NCI-H2227 treated with DMSO at 0.1 percent for 48 hours (cell line): ENCODE results near the gene NAP1L4.
"Not testable (repeated sequence)": the region's sequence is repeated elsewhere in the genome, so short reads cannot be mapped to it uniquely, and the experiment has no call there.

ENCODE experiments used
- DNase-seq: peaks from one replicate; lab custom pipeline; 2025; lab: John Stamatoyannopoulos, UW

NAP1L4 gene

DNA sequence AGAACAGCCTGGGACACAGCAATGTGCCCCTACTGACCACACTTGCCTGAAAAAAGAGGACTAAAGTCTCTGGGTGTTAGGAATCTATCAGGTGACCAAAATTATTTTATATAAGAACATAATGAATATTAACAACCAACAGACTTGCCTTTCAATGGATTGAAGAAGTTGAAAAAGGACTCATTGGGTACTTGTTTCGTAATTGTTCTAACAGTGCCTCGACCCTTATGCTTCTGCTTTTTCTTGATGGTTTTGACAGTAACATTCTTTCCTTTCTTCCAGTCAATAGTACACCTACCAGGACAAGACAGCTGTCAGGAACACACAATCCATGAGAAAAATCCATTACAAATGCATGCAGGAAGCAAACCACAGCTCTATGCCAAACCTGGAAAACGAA, 33.9 kb downstream of the NAP1L4 start:
- DNase-seq, result no peak

- no peak for DNase-seq
These were observed 36.1 kb downstream of the NAP1L4 start for GRCh38 chr11:2955906-2956476.

DNA sequence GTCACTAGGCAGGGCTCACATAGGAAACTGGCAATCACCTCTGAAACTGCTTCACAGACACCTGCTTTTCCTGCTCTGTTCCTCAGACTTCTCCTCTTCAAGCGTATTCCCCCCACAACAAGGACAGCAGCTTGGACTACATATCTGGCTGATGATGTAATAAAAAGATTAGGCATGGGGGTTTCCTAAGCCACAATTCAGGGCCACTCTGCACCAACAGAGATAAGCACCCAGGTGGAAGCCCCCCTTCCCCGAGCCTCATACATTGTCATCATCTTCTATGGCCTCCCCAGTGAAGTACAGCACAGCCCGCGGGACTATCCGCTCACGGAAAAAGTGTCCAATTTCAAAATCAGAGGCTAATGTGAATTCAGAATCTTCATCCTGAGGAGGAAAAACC, 37.9 kb downstream of the NAP1L4 start:
- no peak for DNase-seq

DNA sequence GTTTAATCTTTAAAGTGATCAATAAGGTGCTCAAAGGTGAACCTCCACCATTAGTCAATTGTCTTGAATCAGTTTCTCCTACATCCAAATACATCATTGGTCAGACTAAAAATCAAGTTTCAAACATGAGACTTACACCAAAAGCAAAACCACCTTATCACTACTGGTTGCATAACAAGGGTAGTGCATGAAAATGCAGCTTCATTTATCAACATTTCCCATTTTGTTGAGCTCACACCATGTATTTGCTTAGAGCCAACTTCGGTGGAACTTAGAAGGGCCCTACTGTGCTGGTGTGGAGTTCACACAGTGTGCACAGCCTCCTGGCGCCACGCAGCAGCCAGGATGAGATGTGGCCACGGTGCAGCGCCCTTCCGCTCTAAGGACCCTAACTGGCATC, 39.8 kb downstream of the NAP1L4 start:
- DNase-seq, result no peak

DNA sequence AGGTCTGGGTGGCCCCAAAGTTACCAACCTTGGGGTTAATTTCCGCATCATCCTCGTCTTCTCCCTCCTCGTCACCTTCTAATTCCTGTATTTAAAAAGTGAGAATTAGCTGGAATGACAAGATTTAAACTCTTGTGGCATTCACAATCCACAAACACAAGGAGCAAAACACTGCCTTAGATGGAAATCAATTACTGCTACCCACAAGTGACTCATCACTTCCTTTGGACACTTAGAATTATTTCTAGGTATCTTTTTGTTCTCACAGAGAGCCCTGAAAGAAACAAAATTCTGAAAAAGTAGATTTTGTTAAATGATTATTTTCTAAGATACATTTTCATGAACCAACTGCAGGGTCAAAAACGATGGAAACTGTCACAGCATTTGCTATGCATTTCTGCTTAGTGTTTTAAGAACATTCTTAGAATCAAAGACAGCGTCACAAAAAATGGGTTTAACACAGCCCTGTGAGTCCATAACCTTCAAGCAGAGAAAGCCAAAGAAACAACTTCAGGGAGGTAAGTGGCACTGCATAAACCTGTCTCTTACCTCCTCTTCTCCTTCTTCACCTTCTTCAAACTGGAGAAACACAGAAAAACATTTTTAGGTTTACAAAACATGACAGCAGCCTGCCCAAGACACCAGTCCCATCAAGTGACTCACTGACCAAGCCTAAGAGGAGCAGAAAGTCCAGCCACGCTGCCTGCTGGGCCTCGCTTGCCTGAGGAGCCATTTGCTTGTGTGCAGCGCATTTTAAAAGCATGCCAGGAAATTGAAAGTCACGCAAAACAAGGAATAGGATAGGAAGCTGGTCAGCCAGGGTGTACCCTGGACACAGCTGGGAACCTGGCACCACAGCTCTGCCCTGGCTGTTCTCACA, 40.7 kb downstream of the NAP1L4 start:
- no peak for DNase-seq

DNA sequence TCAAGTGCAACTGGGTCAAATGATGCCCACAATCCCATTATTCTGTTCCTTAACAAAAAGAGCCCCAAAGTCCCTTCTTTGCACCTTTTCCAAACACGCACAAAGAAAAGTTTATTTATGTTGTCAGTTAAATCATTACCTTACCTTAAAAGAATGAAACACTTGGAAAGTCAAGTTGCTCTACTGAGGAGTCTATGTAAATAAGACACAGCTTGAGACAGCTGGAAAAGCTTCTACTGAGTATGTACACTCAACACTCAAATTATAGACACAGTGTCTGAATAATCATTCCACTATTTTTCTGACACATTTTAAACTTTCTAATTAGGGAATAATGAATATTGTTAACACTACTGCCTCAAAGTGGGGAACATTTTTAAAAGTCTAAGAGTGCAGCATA, 41.3 kb downstream of the NAP1L4 start:
- no peak for DNase-seq

- no peak for DNase-seq
These were observed 42.2 kb downstream of the NAP1L4 start for GRCh38 chr11:2949920-2950319.

GRCh38 chr11:2947744-2948143, 44.4 kb downstream of the NAP1L4 start:
- DNase-seq, result no peak

DNA sequence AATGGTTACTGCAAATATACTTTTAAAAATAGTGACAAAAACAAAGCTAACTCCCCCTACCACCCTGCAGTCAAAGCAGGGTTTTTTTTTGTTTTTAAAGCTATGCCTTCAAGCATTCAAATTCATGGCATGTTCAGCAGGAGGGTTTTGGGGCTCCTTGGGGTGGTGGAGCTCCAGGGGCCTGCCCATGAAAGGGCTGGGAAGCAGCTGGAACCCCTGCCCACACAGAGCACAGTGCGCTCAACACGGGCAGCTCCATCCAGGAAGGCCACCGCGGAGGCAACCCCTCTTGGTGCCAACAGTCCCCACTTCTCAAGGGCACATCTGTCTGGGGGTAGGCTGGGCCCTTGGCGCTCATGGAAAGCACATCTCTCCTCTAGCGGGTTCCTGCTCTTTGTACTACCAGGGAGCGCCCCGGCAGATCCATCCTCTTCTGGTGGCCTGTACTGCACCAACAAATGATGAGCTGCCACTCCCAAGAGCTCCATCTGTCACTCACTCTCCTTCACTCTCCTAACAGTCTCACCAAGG, 46.3 kb downstream of the NAP1L4 start:
- no peak for DNase-seq

GRCh38 chr11:2945031-2945756, 46.9 kb downstream of the NAP1L4 start:
- DNase-seq, result peak; percentile 9

- no peak for DNase-seq
These were observed 47.6 kb downstream of the NAP1L4 start for GRCh38 chr11:2944530-2944929.

DNA sequence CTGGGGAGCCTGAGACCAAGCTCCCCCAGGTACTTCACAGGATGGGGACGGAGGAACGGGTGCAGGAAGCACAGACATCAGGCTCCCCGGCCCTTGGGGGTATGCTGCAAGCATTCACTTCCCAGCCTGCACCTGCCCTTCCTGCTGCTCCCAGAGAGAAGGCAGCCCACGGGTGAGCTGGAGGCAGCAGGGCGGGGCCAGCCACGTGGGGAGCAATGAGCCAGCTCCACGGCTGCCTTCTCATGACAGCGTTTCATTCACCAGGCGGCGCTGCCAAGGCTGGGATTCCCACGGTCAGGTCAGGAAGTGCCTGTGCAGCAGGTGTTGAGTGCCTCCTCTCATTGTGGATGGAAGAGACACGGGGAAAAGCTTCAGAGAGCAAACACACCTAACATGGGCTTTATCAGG, 48.4 kb downstream of the NAP1L4 start:
- no peak for DNase-seq

DNA sequence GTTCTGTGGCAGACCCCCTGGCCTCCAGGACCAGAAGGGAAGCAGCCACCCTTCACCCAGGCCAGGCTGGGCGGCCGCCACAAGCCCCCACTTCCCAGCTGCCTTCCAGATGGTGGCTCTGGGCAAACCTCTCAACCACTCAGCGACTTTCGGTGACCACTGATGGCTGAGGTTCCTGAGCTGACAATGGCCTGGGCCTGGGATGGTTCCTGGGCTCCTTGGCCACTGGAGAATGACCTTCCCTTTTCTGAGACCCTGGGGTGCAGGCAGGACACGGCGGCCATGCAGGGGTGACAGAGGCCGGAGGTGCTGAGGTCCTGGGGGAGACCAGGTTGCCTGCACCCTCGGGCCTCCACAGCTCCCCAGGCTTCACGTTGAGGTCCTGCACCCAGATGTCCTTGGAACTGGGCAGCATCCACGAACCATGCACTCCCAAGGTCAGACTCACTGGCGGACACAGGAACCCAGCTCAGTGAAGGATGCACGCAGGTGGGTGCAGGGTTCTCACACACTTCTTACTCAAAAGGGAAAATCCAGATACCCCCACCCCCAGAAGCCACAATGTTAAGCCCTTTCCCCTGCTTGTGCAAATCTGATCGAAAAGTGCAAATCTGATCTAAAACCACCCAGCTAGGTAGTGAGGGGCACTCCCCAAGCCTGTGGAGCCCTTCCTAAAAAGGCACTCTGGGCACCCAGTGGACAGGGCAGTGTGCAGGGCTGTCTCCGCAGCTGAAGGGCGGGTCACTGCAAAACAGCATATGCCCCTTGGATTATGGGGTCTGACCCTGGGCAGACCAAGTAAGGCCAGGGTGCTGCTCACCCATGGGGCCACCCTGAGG, 49.0 kb downstream of the NAP1L4 start:
- DNase-seq, result no peak

DNA sequence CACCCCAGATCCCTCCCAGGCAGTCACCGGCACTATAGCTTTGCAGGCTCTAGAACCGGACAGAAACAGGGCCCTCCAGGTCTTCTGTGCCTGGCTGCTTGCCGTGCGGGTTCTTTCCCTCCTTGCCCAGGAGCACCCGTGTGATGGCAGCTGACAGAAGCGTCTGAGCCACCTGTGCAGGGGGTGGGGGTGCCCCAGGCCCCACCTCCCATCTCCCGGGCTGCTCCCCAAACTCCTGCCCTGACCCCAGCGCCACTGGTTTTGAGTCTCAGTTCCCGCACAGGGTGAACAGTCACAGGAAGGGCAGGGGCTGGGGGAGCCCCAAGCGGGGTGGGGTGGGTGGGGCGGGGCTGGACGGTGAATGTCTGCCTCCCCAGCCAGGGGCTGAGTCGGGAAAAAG, 49.7 kb downstream of the NAP1L4 start:
- no peak for DNase-seq

DNA sequence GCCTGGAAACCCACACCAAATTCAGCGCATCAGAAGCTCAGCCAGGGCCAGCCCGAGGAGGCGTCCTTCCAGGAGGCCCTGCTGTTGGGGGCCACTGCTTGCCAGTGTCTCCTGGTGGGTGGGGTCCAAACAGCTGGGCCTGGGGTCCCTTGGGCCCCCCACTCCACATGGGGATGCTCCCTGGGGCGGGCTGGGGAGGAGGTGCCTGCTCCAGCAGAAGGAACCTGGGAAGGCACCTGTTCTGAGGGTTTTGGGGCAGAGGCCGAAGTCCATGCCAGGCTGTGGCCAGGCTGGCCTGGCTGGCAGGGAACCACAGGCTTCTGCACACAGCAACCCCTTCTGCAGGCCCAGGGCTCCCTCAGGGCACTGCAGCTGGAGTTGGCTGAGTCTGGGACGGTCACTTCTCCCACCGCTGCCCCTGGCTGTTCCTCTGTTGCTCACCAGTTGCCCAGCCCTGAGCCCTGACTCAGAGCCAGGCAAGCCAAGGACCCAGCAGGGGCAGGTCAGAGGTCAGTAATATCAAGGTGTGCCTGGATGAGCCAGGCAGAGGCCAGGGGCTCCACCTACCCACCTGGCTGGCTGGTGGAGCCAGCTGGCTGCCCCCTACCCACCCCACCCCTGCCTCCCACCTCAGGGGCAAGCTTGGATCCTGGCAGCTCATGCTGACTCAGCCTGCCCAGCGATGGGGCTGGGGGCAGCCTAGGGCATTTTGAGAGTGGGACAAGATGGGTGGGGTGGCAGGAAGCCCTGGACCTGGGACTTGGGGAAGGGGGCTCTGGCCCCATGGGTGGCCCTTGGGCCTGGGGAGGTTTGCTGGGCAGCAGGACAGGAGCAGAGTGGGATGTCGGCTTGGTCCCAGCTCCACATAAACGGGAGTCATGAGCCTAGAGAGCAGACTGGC, 51.0 kb downstream of the NAP1L4 start:
- no peak for DNase-seq

- no peak for DNase-seq
These were observed 51.8 kb downstream of the NAP1L4 start for GRCh38 chr11:2940147-2940920.

GRCh38 chr11:2938458-2939418, 53.4 kb downstream of the NAP1L4 start:
- not testable (repeated sequence) for DNase-seq

DNA sequence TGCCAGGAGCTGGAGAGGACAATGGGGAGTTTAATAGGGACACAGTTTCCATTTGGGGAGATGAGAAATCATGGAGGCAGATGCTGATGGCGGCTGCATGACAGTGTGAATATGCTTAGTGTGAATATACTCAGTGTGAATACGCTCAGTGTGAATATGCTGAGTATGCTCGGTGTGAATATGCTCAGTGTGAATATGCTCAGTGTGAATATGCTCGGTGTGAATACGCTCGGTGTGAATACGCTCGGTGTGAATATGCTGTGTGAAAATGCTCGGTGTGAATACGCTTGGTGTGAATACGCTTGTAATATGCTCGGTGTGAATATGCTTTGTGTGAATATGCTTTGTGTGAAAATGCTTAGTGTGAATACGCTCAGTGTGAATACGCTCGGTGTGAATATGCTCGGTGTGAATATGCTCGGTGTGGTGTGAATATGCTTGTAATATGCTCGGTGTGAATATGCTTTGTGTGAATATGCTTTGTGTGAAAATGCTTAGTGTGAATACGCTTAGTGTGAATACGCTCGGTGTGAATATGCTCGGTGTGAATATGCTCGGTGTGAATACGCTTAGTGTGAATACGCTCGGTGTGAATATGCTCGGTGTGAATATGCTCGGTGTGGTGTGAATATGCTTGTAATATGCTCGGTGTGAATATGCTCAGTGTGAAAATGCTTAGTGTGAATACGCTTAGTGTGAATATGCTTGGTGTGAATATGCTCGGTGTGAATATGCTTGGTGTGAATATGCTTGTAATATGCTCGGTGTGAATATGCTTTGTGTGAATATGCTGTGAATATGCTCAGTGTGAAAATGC, 54.3 kb downstream of the NAP1L4 start:
- DNase-seq, result not testable (repeated sequence)
